Stomach smooth muscle (tissue), 2 donors: Measurements from ENCODE around the gene GALNT18.

Source experiments
- H3K27ac ChIP-seq: one replicate; pipeline ENCODE4 v1.7.0; 2013; ENCODE audit warnings: mild to moderate bottlenecking, low read length, inconsistent platforms
- H3K27me3 ChIP-seq, 2 donors: one replicate each; pipeline ENCODE4 v1.7.0; 2013; ENCODE audit warnings: low read length in 2 of 2; ENCODE audit not compliant: insufficient read depth in 2 of 2, control insufficient read depth in 1 of 2
- H3K36me3 ChIP-seq, 2 donors: one replicate each; pipeline ENCODE4 v1.7.0; 2013; ENCODE audit warnings: low read length in 2 of 2; ENCODE audit not compliant: control insufficient read depth in 2 of 2, insufficient read depth in 2 of 2
- H3K4me1 ChIP-seq: one replicate; pipeline ENCODE4 v1.7.0; 2013; ENCODE audit warnings: low read length; ENCODE audit not compliant: control insufficient read depth, insufficient read depth
- H3K4me3 ChIP-seq, 2 donors: one replicate each; pipeline ENCODE4 v1.7.0; 2013; ENCODE audit warnings: low read length in 2 of 2
- H3K9ac ChIP-seq, 2 donors: one replicate each; pipeline ENCODE4 v1.7.0; 2013; ENCODE audit warnings: low read length in 2 of 2, mild to moderate bottlenecking in 1 of 2
- H3K9me3 ChIP-seq, 2 donors: one replicate each; pipeline ENCODE4 v1.7.0; 2013; ENCODE audit warnings: low read length in 2 of 2; ENCODE audit not compliant: control insufficient read depth in 2 of 2
- donor health status: healthy.
- donor health status: Pancreatic carcinoma.

GALNT18 gene

DNA sequence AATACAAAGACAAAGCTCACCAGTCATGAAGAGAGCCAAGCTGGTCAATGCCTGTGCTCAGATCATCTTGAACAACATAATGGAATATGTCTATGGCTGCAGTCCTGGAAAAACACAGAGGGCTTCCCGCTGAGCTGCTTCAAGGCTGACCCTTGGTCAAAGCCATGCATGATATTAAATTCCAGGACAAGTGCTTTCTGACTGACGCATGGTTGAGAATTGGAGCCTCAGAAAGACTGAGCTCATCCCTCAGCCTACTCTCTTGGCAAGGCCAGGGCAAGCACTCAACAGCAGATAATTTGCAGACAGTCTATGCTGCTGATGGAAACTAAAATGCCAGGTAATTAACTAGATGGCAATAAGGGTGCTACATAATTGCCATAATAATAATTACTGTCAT, 89.2 kb downstream of the GALNT18 start:
- no peaks in the 10 kb centered on the region for H3K27me3 ChIP-seq
- H3K4me3 ChIP-seq, result no peak overlapping the region
- H3K4me1 ChIP-seq, result peaks cover 21% of the 10 kb centered on the region
- H3K9me3 ChIP-seq, result no peaks in the 10 kb centered on the region
- H3K27ac ChIP-seq, result no peak overlapping the region
- H3K36me3 ChIP-seq, result no peaks in the 10 kb centered on the region
- no peak overlapping the region for H3K9ac ChIP-seq

- no peaks in the 10 kb centered on the region for H3K36me3 ChIP-seq
- H3K27ac ChIP-seq, result no peak overlapping the region
- peaks cover 21% of the 10 kb centered on the region for H3K4me1 ChIP-seq
- no peak overlapping the region for H3K4me3 ChIP-seq
- H3K9me3 ChIP-seq, result no peaks in the 10 kb centered on the region
- no peaks in the 10 kb centered on the region for H3K27me3 ChIP-seq
- no peak overlapping the region for H3K9ac ChIP-seq
Measured at GRCh38 chr11:11531131-11531908, 90.5 kb downstream of the GALNT18 start.

- no peak overlapping the region for H3K9ac ChIP-seq
- H3K36me3 ChIP-seq, result no peaks in the 10 kb centered on the region
- H3K4me3 ChIP-seq, result no peak overlapping the region
- H3K27ac ChIP-seq, result no peak overlapping the region
- peaks cover 10% of the 10 kb centered on the region for H3K4me1 ChIP-seq
- H3K9me3 ChIP-seq, result no peaks in the 10 kb centered on the region
- H3K27me3 ChIP-seq, result no peaks in the 10 kb centered on the region
Measured at GRCh38 chr11:11528986-11529385, 92.8 kb downstream of the GALNT18 start.

GRCh38 chr11:11525283-11525682, 96.5 kb downstream of the GALNT18 start:
- H3K9ac ChIP-seq, result no peak overlapping the region
- H3K27me3 ChIP-seq, result no peaks in the 10 kb centered on the region
- no peak overlapping the region for H3K4me3 ChIP-seq
- no peak overlapping the region for H3K27ac ChIP-seq
- peaks cover 2% of the 10 kb centered on the region for H3K4me1 ChIP-seq
- no peaks in the 10 kb centered on the region for H3K9me3 ChIP-seq
- H3K36me3 ChIP-seq, result no peaks in the 10 kb centered on the region

DNA sequence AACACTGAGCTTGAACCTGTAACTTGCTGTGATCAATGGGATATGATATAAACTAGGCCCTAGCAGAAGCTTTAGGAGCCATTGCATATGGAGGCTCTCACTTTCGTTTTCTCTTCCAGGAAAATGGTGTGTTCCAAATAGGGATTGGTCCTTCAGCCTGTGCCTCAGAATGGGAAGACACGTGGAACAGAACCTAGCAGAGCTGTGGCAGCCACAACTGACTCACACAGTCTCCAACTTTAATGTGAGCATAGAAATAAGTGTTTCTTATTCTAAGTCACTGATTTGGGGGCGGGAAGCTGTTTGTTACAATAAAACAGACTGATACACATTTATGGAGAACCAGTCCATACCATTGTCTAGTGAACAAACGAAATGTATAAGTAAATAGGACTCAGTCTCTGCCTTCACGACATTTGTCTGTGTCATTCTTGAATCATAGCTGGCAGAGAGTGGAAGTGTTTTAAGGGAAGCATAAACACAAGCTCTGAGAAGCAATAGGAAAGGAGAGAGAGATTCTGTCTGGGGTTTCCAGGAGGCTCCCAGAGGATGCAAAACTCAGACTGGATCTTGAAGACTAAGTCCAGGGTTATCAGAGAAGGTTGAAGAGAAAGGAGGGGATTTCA, 97.3 kb downstream of the GALNT18 start:
- H3K27ac ChIP-seq, result no peak overlapping the region
- no peaks in the 10 kb centered on the region for H3K36me3 ChIP-seq
- no peak overlapping the region for H3K4me3 ChIP-seq
- no peaks in the 10 kb centered on the region for H3K9me3 ChIP-seq
- H3K27me3 ChIP-seq, result no peaks in the 10 kb centered on the region
- H3K4me1 ChIP-seq, result peaks cover 2% of the 10 kb centered on the region
- H3K9ac ChIP-seq, result no peak overlapping the region

DNA sequence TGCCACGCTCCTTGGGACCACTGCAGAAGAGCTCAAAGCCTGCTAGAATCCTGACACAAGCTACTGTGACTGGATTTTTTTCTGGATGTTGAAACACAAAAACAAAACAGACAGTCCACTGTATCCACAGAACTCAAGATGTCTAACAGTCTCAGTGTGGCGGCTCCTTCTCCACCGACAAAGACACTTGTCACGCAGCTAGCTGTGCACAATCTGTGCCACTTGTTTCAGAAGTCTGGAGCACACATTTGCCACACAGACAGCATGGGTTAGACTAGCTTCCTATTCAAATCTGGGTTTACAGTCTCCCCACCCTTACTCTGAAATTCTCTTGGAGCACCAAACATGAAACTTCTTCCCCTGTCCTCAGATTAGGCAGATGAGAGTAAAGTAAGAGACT, 99.2 kb downstream of the GALNT18 start:
- H3K27ac ChIP-seq, result no peak overlapping the region
- peaks cover 2% of the 10 kb centered on the region for H3K4me1 ChIP-seq

GRCh38 chr11:11521306-11522002, 100.4 kb downstream of the GALNT18 start:
- Histone ChIP-seq H3K27ac (no peak overlapping the region), H3K9ac (no peak overlapping the region), H3K4me1 (peaks cover 2% of the 10 kb centered on the region), H3K4me3 (no peak overlapping the region), H3K9me3 (no peaks in the 10 kb centered on the region), H3K27me3 (no peaks in the 10 kb centered on the region), H3K36me3 (no peaks in the 10 kb centered on the region)

More for the DNA sequence above, 99.2 kb downstream of the GALNT18 start:
- H3K9ac ChIP-seq, result no peak overlapping the region
- H3K4me3 ChIP-seq, result no peak overlapping the region
- no peaks in the 10 kb centered on the region for H3K9me3 ChIP-seq
- no peaks in the 10 kb centered on the region for H3K36me3 ChIP-seq
- no peaks in the 10 kb centered on the region for H3K27me3 ChIP-seq

DNA sequence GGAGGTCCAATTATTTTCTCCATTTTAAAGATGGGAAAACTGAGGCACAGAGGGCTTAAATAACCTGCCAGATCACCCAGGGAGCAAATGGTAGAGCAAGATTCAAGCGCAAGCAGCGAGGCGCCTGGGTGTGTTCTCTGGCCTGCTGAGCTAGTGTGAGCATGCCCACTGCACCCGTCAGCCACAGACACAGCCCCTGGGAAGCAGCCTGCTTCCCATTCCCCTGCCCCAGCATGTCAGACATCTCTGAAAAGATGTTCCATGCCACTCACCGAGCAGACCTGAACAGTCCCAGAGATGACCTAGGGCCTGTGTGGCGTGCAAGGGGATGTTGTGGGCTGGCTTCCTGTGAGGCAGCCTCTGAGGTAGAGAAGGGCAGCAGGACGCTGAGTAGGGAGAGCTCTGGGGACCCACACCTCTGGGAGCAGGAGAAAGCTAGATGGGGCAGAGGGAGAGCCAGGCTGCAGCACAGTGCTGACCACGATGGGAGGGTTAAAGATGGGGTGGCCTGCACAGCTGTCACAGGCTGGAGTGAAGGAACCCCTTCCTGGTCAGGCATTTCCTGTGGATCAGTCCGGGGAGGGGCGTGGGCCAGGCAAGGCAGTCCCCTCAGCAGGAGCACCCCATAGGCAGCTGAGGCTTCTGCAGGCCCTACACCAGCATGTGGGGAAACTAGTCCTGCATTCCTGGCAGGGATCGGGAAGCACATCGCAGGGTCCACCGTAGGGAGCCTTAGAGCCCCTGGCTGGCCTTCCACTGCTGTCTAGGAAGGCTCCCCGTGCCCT, 101.4 kb downstream of the GALNT18 start:
- Histone ChIP-seq H3K27ac (no peak overlapping the region), H3K4me1 (peaks cover 2% of the 10 kb centered on the region), H3K9ac (no peak overlapping the region)

GRCh38 chr11:11519184-11519583, 102.6 kb downstream of the GALNT18 start:
- H3K27me3 ChIP-seq, result no peaks in the 10 kb centered on the region
- no peaks in the 10 kb centered on the region for H3K9me3 ChIP-seq
- no peaks in the 10 kb centered on the region for H3K36me3 ChIP-seq
- no peak overlapping the region for H3K27ac ChIP-seq
- no peaks in the 10 kb centered on the region for H3K4me1 ChIP-seq
- H3K9ac ChIP-seq, result no peak overlapping the region
- H3K4me3 ChIP-seq, result no peak overlapping the region

More for the DNA sequence above, 101.4 kb downstream of the GALNT18 start:
- Histone ChIP-seq H3K36me3 (no peaks in the 10 kb centered on the region), H3K9me3 (no peaks in the 10 kb centered on the region), H3K4me3 (no peak overlapping the region), H3K27me3 (no peaks in the 10 kb centered on the region)

DNA sequence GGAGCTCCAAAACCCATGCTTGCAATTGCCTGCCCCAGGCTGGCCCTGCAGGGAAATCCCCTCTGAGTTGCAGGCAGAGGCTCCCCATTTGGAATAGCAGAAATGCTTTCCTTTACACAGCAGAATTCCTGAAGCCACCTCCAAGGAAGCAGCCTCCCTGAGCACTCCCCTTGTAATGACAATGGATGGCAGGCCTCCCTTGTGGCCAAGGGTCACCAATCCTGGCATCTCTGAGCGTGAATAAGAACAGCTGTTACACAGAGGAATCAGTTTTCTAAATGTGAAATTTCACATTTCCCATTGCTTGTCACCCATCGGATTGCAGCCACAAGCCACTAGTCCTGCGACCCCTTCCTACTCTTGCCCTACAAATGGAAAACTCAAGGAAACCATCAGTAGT, 107.6 kb downstream of the GALNT18 start:
- no peak overlapping the region for H3K9ac ChIP-seq
- H3K27me3 ChIP-seq, result no peaks in the 10 kb centered on the region
- no peaks in the 10 kb centered on the region for H3K36me3 ChIP-seq
- H3K9me3 ChIP-seq, result no peaks in the 10 kb centered on the region
- H3K4me1 ChIP-seq, result peaks cover 4% of the 10 kb centered on the region
- H3K27ac ChIP-seq, result no peak overlapping the region
- no peak overlapping the region for H3K4me3 ChIP-seq
